ENCODE data around the gene UXS1.

GRCh38 chr2:106147159-106147558 is 46.9 kb downstream of the UXS1 start:
- no peak for TF ChIP-seq EZH2 (IDR thresholded peaks at IDR 0.05; ENCODE audit: borderline replicate concordance, insufficient read depth, low read depth, low read length, poor library complexity, severe bottlenecking)
- TF ChIP-seq, protein P1, sequence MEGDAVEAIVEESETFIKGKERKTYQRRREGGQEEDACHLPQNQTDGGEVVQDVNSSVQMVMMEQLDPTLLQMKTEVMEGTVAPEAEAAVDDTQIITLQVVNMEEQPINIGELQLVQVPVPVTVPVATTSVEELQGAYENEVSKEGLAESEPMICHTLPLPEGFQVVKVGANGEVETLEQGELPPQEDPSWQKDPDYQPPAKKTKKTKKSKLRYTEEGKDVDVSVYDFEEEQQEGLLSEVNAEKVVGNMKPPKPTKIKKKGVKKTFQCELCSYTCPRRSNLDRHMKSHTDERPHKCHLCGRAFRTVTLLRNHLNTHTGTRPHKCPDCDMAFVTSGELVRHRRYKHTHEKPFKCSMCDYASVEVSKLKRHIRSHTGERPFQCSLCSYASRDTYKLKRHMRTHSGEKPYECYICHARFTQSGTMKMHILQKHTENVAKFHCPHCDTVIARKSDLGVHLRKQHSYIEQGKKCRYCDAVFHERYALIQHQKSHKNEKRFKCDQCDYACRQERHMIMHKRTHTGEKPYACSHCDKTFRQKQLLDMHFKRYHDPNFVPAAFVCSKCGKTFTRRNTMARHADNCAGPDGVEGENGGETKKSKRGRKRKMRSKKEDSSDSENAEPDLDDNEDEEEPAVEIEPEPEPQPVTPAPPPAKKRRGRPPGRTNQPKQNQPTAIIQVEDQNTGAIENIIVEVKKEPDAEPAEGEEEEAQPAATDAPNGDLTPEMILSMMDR (IDR thresholded peaks at IDR 0.05), result no peak
